NCI-H226 (cell line): ENCODE results near the gene IFT57.

ENCODE experiments used
- DNase-seq: peaks from one replicate; pipeline ENCODE4 v3.0.0-alpha.2; 2015

IFT57 gene

GRCh38 chr3:108123326-108123725, 98.9 kb downstream of the IFT57 start:
- no peak for DNase-seq

- no peak for DNase-seq
Measured at GRCh38 chr3:108122276-108122675, 99.9 kb downstream of the IFT57 start.

GRCh38 chr3:108119398-108120104, 102.7 kb downstream of the IFT57 start:
- DNase-seq = no peak

- DNase-seq = no peak
Measured at GRCh38 chr3:108118038-108118768, 104.0 kb downstream of the IFT57 start.

GRCh38 chr3:108117241-108117775, 104.9 kb downstream of the IFT57 start:
- DNase-seq = no peak

GRCh38 chr3:108114423-108115065, 107.7 kb downstream of the IFT57 start:
- no peak for DNase-seq

GRCh38 chr3:108113975-108114374, 108.2 kb downstream of the IFT57 start:
- DNase-seq = no peak

- no peak for DNase-seq
Measured at GRCh38 chr3:108110934-108111333, 111.3 kb downstream of the IFT57 start.
